NCI-H69 (cell line): ENCODE results near the gene TCTA.

Source experiments
- DNase-seq: peaks from one replicate; lab custom pipeline; 2025; lab: John Stamatoyannopoulos, UW

Gene TCTA

GRCh38 chr3:49460956-49461355 is 48.7 kb downstream of the TCTA start:
- no peak for DNase-seq

GRCh38 chr3:49461443-49462171 is 49.4 kb downstream of the TCTA start:
- peak; percentile 64 for DNase-seq

DNA sequence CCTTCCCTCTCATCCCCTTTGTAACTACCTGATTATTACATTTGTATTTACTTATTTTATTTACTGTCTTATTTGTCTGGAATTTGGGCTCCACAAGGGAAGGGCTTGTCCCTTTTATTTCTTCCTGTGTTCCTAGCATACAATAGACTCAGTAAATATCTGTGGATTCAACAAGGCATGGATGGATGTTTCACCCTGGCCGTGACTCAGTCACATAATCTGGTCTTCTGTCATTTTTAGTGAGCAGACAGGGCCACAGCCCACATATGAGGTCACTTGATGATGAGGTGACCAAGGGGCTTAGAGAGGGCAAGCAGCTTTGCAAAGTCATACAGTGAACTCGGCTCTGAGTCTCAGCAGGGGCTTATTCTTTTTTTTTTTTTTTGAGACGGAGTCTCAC is 50.0 kb downstream of the TCTA start:
- DNase-seq, result peak; percentile 10

DNA sequence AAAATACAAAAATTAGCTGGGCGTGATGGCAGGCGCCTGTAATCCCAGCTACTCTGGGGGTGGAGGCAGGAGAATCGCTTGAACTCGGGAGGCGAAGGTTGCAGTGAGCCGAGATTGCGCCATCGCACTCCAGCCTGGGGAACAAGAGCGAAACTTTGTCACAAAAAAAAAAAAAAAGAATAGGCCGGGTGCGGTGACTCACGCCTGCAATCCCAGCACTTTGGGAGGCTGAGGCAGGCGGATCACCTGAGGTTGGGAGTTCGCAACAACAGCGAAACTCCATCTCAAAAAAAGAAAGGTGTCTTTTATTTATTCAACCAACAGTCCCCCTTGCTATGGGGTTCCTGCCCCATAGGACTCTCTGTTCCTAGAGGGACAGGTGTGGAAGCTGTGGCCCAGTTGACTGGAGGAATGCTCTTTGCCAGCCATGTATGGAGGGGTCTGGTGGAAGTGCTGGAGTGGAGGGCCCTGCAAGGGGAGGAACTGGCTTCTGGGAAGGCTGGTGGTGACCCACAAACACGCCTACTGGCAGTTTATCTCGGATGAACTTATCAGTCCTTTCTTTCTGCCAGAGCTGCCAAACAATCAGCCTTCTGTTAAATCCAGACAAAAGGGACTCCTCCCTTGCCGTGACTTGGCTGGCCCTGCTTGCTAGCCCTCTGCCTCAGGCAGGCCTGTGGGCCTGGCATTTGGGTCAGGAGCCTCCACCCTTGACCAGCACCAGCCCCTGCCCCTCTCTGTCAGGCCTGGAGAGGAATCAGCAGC is 53.2 kb downstream of the TCTA start:
- DNase-seq, result no peak
